ENCODE measurements around the gene BRINP1. TPM values are rescaled to one million over a fixed set of nuclear protein-coding genes. Genes with fewer than 3 reads are reported as not detected.
A peak's percentile ranks its signal among the peaks of the same experiment; 100 is the strongest.

BRINP1 gene
- total and polyA plus RNA-seq, 12 donors = 0.03 to 4.0 (median 0.30) TPM

DNA sequence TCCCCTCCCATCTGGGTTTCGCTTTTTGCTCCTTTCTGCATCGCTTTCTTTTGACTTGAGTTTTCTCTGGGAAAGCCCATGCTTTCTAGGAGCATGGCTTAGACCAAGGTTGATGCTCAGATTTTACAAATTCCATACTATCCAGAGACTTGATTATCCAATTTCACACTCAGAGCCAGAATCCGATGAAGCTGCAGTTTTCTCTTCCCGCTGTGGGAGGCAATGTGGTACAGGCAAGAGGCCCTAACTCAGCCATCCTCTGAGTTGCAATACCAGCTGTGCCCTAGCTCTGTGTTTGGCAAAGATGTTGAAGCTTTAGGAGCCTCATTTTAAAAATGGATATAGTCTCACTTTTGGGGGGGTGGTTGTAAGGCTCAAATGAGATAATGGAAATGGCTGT lies 85.1 kb downstream of the BRINP1 start:
- Histone ChIP-seq H3K27ac (no peak overlapping the region), H3K27me3 (no peaks in the 10 kb centered on the region), H3K4me3 (no peak overlapping the region), H3K4me1 (peaks cover 0 to 6% (median 0%) of the 10 kb centered on the region in 9 donors), H3K36me3 (no peaks in the 10 kb centered on the region), H3K9me3 (no peaks in the 10 kb centered on the region)
- peak in 3 of 9 donors; percentile 10 to 33 (median 19) for TF ChIP-seq CTCF (IDR thresholded peaks at IDR 0.05)
- intact Hi-C loops (cut with DNase I) = loop anchor here in 4 of 10 donors (10.0 kb wide), 4 partner anchors 289 to 1499 kb away; no protein-coding TSS in a partner anchor
- no peak for ATAC-seq
- WGBS, 2 donors = 53 to 57% methylated on average over 4 of the region's 4 CpGs
- no peak for DNase-seq

DNA sequence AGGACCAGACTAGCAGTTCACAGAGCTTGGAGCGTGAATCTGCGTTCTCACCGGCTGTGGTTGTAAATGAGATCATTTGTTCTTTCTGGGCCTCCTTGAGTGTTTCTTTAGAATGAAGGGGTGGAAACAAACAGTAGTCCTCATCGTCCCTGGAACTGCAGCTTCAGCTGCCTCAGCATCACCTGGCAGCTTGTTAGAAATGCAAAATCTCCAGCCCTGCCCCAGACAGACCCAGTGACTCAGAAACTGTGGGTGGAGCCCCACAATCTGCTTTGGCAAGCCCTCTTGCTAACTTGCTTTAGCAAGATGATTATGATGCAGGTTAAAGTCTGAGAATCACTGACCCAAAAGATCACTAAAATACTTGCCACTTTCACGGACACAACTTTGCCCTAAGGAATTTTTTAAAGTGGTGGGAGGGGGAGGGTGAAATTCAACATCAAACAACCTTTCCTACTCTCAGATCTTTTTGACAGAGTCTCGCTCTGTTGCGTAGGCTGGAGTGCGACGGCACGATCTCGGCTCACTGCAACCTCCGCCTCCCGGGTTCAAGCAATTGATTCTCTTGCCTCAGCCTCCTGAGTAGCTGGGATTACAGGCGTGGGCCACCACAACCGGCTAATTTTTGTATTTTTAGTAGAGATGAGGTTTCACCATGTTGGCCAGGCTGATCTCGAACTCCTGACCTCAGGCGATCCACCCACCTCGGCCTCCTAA lies 86.0 kb downstream of the BRINP1 start:
- peak in 3 of 8 donors; percentile 40 to 55 (median 48) for ATAC-seq
- H3K27me3 ChIP-seq = no peaks in the 10 kb centered on the region
- peaks cover 0 to 6% (median 0%) of the 10 kb centered on the region in 9 donors for H3K4me1 ChIP-seq
- DNase-seq = no peak
- no peaks in the 10 kb centered on the region for H3K36me3 ChIP-seq
- H3K27ac ChIP-seq = no peak overlapping the region
- intact Hi-C loops (cut with DNase I) = loop anchor here in 4 of 10 donors (10.0 kb wide), 4 partner anchors 288 to 1498 kb away; no protein-coding TSS in a partner anchor
- no peak overlapping the region for H3K4me3 ChIP-seq
- WGBS, 2 donors = 40 to 45% methylated on average over 18 of the region's 18 CpGs
- TF ChIP-seq CTCF (IDR thresholded peaks at IDR 0.05) = no peak
- no peaks in the 10 kb centered on the region for H3K9me3 ChIP-seq

- WGBS, 2 donors = 33 to 38% methylated on average over 6 of the region's 6 CpGs
- intact Hi-C loops (cut with DNase I) = loop anchor here in 4 of 10 donors (10.0 kb wide), 4 partner anchors 288 to 1498 kb away; no protein-coding TSS in a partner anchor
- DNase-seq (no peak), ATAC-seq (no peak)
- Histone ChIP-seq H3K27ac (no peak overlapping the region), H3K4me3 (no peak overlapping the region), H3K4me1 (peaks cover 0 to 6% (median 0%) of the 10 kb centered on the region in 9 donors), H3K36me3 (no peaks in the 10 kb centered on the region), H3K9me3 (no peaks in the 10 kb centered on the region), H3K27me3 (no peaks in the 10 kb centered on the region)
- no peak for TF ChIP-seq CTCF (IDR thresholded peaks at IDR 0.05)
These were observed 86.7 kb downstream of the BRINP1 start for GRCh38 chr9:119282476-119283077.

DNA sequence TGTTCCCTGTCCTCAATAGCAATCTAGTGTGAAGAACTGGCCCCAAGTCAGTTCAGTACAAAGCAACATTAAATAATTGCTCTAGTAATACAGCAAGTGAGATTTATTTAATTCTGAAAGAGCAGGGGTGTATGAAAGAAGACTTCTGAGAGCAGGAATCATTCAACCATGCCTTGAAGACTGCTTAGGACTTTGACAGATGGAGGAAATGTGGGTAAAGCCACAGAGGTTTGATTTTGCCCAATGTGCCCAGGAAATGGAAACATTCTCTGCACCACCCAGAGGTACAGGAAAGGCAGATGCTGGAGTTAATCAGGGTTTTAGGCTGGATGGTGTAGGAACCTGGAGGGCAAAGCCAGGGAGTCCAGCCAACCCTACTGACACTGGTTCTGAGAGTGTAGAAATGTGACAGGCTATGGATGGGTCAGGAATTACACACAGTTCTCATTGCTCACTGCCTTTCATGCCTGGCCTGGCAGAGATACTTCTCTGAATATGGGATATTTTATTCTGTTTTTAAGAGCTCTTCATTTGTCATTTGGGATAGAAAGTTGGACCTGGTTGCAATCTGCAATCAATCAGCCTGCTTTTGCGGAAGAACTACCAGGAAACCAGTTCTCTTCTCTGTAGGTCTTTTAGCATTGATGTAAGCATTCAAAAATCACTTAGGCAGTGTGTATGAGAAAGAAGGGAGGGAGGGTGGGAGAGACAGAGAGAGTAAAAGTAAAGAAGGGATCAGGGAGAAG lies 88.3 kb downstream of the BRINP1 start:
- intact Hi-C loops (cut with DNase I) = loop anchor here in 4 of 10 donors (10.0 kb wide), 4 partner anchors 286 to 1496 kb away; no protein-coding TSS in a partner anchor
- H3K4me1 ChIP-seq = peaks cover 0 to 6% (median 0%) of the 10 kb centered on the region in 9 donors
- DNase-seq (no peak), ATAC-seq (no peak)
- H3K9me3 ChIP-seq = no peaks in the 10 kb centered on the region
- H3K36me3 ChIP-seq = no peaks in the 10 kb centered on the region
- WGBS, 2 donors = 92 to 100% methylated on average over 1 of the region's 1 CpG
- H3K4me3 ChIP-seq = no peak overlapping the region
- no peaks in the 10 kb centered on the region for H3K27me3 ChIP-seq
- TF ChIP-seq CTCF (IDR thresholded peaks at IDR 0.05) = no peak
- H3K27ac ChIP-seq = no peak overlapping the region
